ENCODE measurements around the gene PGAP6. TPM values are rescaled to one million over a fixed set of nuclear protein-coding genes. Genes with fewer than 3 reads are reported as not detected.
"Not testable (repeated sequence)": the region's sequence is repeated elsewhere in the genome, so short reads cannot be mapped to it uniquely, and the experiment has no call there.

Gene PGAP6
- total RNA-seq, 4 donors from 2014 or later, result 32.8 to 53.5 (median 46.3) TPM

GRCh38 chr16:340370-341091 is 41.2 kb downstream of the PGAP6 start:
- intact Hi-C loops (cut with DNase I), result no loop called here
- 96% methylated on average over 19 of the region's 23 CpGs for WGBS

GRCh38 chr16:339680-340079 is 42.1 kb downstream of the PGAP6 start:
- peaks cover 0 to 12% (median 8%) of the 10 kb centered on the region in 4 donors for H3K36me3 ChIP-seq
- WGBS, result 72% methylated on average over 5 of the region's 5 CpGs
- H3K9me3 ChIP-seq, result no peaks in the 10 kb centered on the region
- no peak for TF ChIP-seq POLR2AphosphoS5 (IDR thresholded peaks at IDR 0.05)
- H3K4me1 ChIP-seq, result peaks cover 0 to 44% (median 13%) of the 10 kb centered on the region in 4 donors
- no peak for DNase-seq (ENCODE audit: extremely low spot score)
- no peak overlapping the region for H3K4me3 ChIP-seq
- no peaks in the 10 kb centered on the region for H3K27me3 ChIP-seq
- intact Hi-C loops (cut with DNase I), result no loop called here
- H3K27ac ChIP-seq (replicated peaks in 1 of 4), result no peak overlapping the region

More at GRCh38 chr16:340370-341091, 41.2 kb downstream of the PGAP6 start:
- H3K4me1 ChIP-seq, result peaks cover 0 to 40% (median 13%) of the 10 kb centered on the region in 4 donors
- H3K36me3 ChIP-seq, result peaks cover 0 to 21% (median 15%) of the 10 kb centered on the region in 4 donors
- no peaks in the 10 kb centered on the region for H3K9me3 ChIP-seq
- TF ChIP-seq CTCF (IDR thresholded peaks at IDR 0.05) (no peak), POLR2AphosphoS5 (IDR thresholded peaks at IDR 0.05) (no peak), POLR2A (IDR thresholded peaks at IDR 0.05; ENCODE audit: low read depth) (no peak)
- H3K27ac ChIP-seq (replicated peaks in 1 of 4), result no peak overlapping the region
- no peaks in the 10 kb centered on the region for H3K27me3 ChIP-seq
- H3K4me3 ChIP-seq, result no peak overlapping the region
- DNase-seq (ENCODE audit: extremely low spot score), result no peak

- 86% methylated on average over 18 of the region's 21 CpGs for WGBS
- TF ChIP-seq EP300 (IDR thresholded peaks at IDR 0.05) (no peak), POLR2A (IDR thresholded peaks at IDR 0.05; ENCODE audit: low read depth) (no peak), CTCF (IDR thresholded peaks at IDR 0.05) (no peak), POLR2AphosphoS5 (IDR thresholded peaks at IDR 0.05) (no peak)
- Histone ChIP-seq H3K27me3 (no peaks in the 10 kb centered on the region), H3K9me3 (no peaks in the 10 kb centered on the region), H3K27ac (replicated peaks in 1 of 4) (no peak overlapping the region), H3K4me1 (peaks cover 0 to 54% (median 15%) of the 10 kb centered on the region in 4 donors), H3K36me3 (peaks cover 0 to 7% (median 3%) of the 10 kb centered on the region in 4 donors), H3K4me3 (no peak overlapping the region)
- intact Hi-C loops (cut with DNase I), result no loop called here
- DNase-seq (ENCODE audit: extremely low spot score), result no peak
Observed at GRCh38 chr16:337975-338575, 43.7 kb downstream of the PGAP6 start.

- Histone ChIP-seq H3K27ac (replicated peaks in 1 of 4) (no peak overlapping the region), H3K4me1 (peaks cover 0 to 55% (median 13%) of the 10 kb centered on the region in 4 donors), H3K9me3 (no peaks in the 10 kb centered on the region), H3K4me3 (no peak overlapping the region), H3K36me3 (peaks cover 0 to 7% (median under 1%) of the 10 kb centered on the region in 4 donors), H3K27me3 (no peaks in the 10 kb centered on the region)
- no peak for DNase-seq (ENCODE audit: extremely low spot score)
- WGBS, result 78% methylated on average over 5 of the region's 10 CpGs
- intact Hi-C loops (cut with DNase I), result no loop called here
- TF ChIP-seq EP300 (IDR thresholded peaks at IDR 0.05) (no peak), POLR2AphosphoS5 (IDR thresholded peaks at IDR 0.05) (no peak), POLR2A (IDR thresholded peaks at IDR 0.05; ENCODE audit: low read depth) (no peak), CTCF (IDR thresholded peaks at IDR 0.05) (no peak)
Observed at GRCh38 chr16:337437-337836, 44.3 kb downstream of the PGAP6 start.

GRCh38 chr16:336269-336668 is 45.5 kb downstream of the PGAP6 start:
- H3K9me3 ChIP-seq, result no peaks in the 10 kb centered on the region
- TF ChIP-seq EP300 (IDR thresholded peaks at IDR 0.05) (no peak), CTCF (IDR thresholded peaks at IDR 0.05) (no peak), POLR2AphosphoS5 (IDR thresholded peaks at IDR 0.05) (no peak), POLR2A (IDR thresholded peaks at IDR 0.05; ENCODE audit: low read depth) (no peak)
- no peak overlapping the region for H3K4me3 ChIP-seq
- no peak for DNase-seq (ENCODE audit: extremely low spot score)
- H3K27ac ChIP-seq (replicated peaks in 1 of 4), result no peak overlapping the region
- peaks cover 0 to 5% (median 0%) of the 10 kb centered on the region in 4 donors for H3K36me3 ChIP-seq
- peaks cover 0 to 62% (median 19%) of the 10 kb centered on the region in 4 donors for H3K4me1 ChIP-seq
- 81% methylated on average over 11 of the region's 11 CpGs for WGBS
- no peaks in the 10 kb centered on the region for H3K27me3 ChIP-seq
- intact Hi-C loops (cut with DNase I), result no loop called here

GRCh38 chr16:334861-335632 is 46.7 kb downstream of the PGAP6 start:
- H3K36me3 ChIP-seq; DNase-seq (ENCODE audit: extremely low spot score); H3K27me3 ChIP-seq; H3K27ac ChIP-seq (replicated peaks in 1 of 4); H3K4me3 ChIP-seq; intact Hi-C loops (cut with DNase I); H3K9me3 ChIP-seq: not testable (repeated sequence)
- H3K4me1 ChIP-seq, result peaks cover 0 to 64% (median 23%) of the 10 kb centered on the region in 4 donors
- WGBS, result 89% methylated on average over 11 of the region's 11 CpGs

GRCh38 chr16:334164-334832 is 47.5 kb downstream of the PGAP6 start:
- H3K9me3 ChIP-seq; H3K4me3 ChIP-seq; H3K36me3 ChIP-seq; H3K27me3 ChIP-seq; intact Hi-C loops (cut with DNase I); DNase-seq (ENCODE audit: extremely low spot score); H3K27ac ChIP-seq (replicated peaks in 1 of 4): not testable (repeated sequence)
- WGBS, result 88% methylated on average over 5 of the region's 5 CpGs
- peaks cover 0 to 58% (median 16%) of the 10 kb centered on the region in 4 donors for H3K4me1 ChIP-seq

All from esophagus muscularis mucosa (tissue), 4 donors.